ENCODE results near the gene THUMPD2.

Gene THUMPD2

GRCh38 chr2:39718483-39718882, 60.6 kb downstream of the THUMPD2 start:
- no peak for DNase-seq (ENCODE audit: low spot score)

- no peak for DNase-seq (ENCODE audit: low spot score)
Observed at GRCh38 chr2:39717067-39717466, 62.0 kb downstream of the THUMPD2 start.

GRCh38 chr2:39715822-39716221, 63.2 kb downstream of the THUMPD2 start:
- DNase-seq (ENCODE audit: low spot score), result no peak

GRCh38 chr2:39715095-39715494, 64.0 kb downstream of the THUMPD2 start:
- DNase-seq (ENCODE audit: low spot score), result no peak

- no peak for DNase-seq (ENCODE audit: low spot score)
Observed at GRCh38 chr2:39712953-39713352, 66.1 kb downstream of the THUMPD2 start.

- DNase-seq (ENCODE audit: low spot score), result no peak
Observed at GRCh38 chr2:39710807-39711206, 68.3 kb downstream of the THUMPD2 start.

- no peak for DNase-seq (ENCODE audit: low spot score)
Observed at GRCh38 chr2:39708003-39708402, 71.1 kb downstream of the THUMPD2 start.

GRCh38 chr2:39706945-39707344, 72.1 kb downstream of the THUMPD2 start:
- DNase-seq (ENCODE audit: low spot score), result no peak

GRCh38 chr2:39706312-39706711, 72.7 kb downstream of the THUMPD2 start:
- no peak for DNase-seq (ENCODE audit: low spot score)

- DNase-seq (ENCODE audit: low spot score), result no peak
Observed at GRCh38 chr2:39705638-39706037, 73.4 kb downstream of the THUMPD2 start.

- no peak for DNase-seq (ENCODE audit: low spot score)
Observed at GRCh38 chr2:39704540-39704939, 74.5 kb downstream of the THUMPD2 start.

GRCh38 chr2:39703181-39703872, 75.7 kb downstream of the THUMPD2 start:
- DNase-seq (ENCODE audit: low spot score), result no peak

- DNase-seq (ENCODE audit: low spot score), result no peak
Observed at GRCh38 chr2:39701137-39701536, 77.9 kb downstream of the THUMPD2 start.

- no peak for DNase-seq (ENCODE audit: low spot score)
Observed at GRCh38 chr2:39697454-39697853, 81.6 kb downstream of the THUMPD2 start.

- peak; percentile 62 for DNase-seq (ENCODE audit: low spot score)
Observed at GRCh38 chr2:39696838-39697237, 82.2 kb downstream of the THUMPD2 start.

- DNase-seq (ENCODE audit: low spot score), result peak; percentile 40
Observed at GRCh38 chr2:39696101-39696553, 82.9 kb downstream of the THUMPD2 start.

- no peak for DNase-seq (ENCODE audit: low spot score)
Observed at GRCh38 chr2:39693245-39693644, 85.8 kb downstream of the THUMPD2 start.

- no peak for DNase-seq (ENCODE audit: low spot score)
Observed at GRCh38 chr2:39689876-39690275, 89.2 kb downstream of the THUMPD2 start.

- DNase-seq (ENCODE audit: low spot score), result no peak
Observed at GRCh38 chr2:39689272-39689841, 89.7 kb downstream of the THUMPD2 start.

GRCh38 chr2:39688181-39688580, 90.9 kb downstream of the THUMPD2 start:
- DNase-seq (ENCODE audit: low spot score), result no peak

- no peak for DNase-seq (ENCODE audit: low spot score)
Observed at GRCh38 chr2:39686456-39686855, 92.6 kb downstream of the THUMPD2 start.
